ENCODE results near the gene CSF3R. TPM values are rescaled to one million over a fixed set of nuclear protein-coding genes. Genes with fewer than 3 reads are reported as not detected.

CSF3R gene
- total RNA-seq (2021): not detected in 2 replicates
- long read RNA-seq: 0 reads

DNA sequence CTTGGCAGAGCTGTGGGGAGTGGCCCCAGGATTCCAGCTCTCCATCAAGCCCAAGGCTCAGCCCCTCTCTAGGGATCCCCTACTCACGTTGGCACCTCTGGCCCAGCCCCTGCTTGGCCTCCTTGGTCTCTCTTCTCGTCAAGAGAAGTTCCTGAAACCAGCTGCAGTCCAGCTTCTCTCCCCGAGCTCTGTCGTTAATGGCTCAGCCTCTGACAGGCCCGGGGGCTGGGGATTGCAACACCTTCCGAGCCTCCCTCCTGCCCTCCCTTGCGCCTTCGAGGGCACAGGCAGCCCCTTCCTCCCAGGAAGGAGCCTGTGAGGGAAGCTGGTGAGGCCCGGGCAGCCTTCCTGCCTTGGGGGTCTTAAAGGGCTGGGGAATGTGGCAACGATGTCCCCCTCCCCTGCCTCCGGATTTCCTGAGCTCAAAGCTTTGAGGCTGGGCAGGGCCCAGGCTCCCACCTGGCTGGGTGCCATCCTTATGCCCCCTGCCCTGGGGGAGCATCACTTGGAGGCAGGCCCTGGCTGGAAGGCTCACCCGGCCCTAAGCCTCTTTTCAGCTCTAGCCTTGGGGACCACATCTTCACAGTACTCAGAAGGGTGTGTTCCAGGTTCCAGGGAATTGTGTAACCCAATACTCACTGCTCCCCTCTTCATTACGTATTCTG, at the start of gene CSF3R:
Gene CSF3R, minus strand, starts transcription at position 190 of the 665 bp plus-strand sequence. CDS start 3,417 bp downstream, outside the sequence.
- Histone ChIP-seq H4K5ac (ENCODE audit: insufficient read length, low read depth, low read length) (no peak within 1 kb of the TSS), H3K23me2 (ENCODE audit: insufficient read length, low read depth, low read length, poor library complexity, severe bottlenecking) (no peaks in the 10 kb centered on the region), H3K9ac (ENCODE audit: extremely low read depth, insufficient read length, low read length) (no peak within 1 kb of the TSS), H2BK120ac (ENCODE audit: low read depth, low read length, poor library complexity, severe bottlenecking) (no peak within 1 kb of the TSS), H3K27ac (ENCODE audit: insufficient read length, low read depth, low read length) (no peak within 1 kb of the TSS), H2AFZ (ENCODE audit: low read length) (no peak within 1 kb of the TSS), H3K18ac (ENCODE audit: insufficient read length, low read depth, low read length) (no peak within 1 kb of the TSS), H3K9me3 (ENCODE audit: control insufficient read depth, low read depth, low read length) (no peaks in the 10 kb centered on the region), H3K4me1 (ENCODE audit: insufficient read depth, low read length) (no peaks in the 10 kb centered on the region; the same call in 1 of the 2 replicates), H4K91ac (ENCODE audit: insufficient read length, low read depth, low read length) (no peak within 1 kb of the TSS), H2BK15ac (ENCODE audit: low read depth, low read length) (no peak within 1 kb of the TSS), H3K4me2 (ENCODE audit: insufficient read depth, insufficient read length, low read length) (no peak within 1 kb of the TSS), H3T11ph (ENCODE audit: low read length) (no peak within 1 kb of the TSS), H3K14ac (ENCODE audit: insufficient read depth, low read length) (no peak within 1 kb of the TSS; the same call in 1 of the 2 replicates), H2BK5ac (ENCODE audit: insufficient read length, low read length) (no peak within 1 kb of the TSS), H2BK20ac (ENCODE audit: low read depth, low read length, poor library complexity, severe bottlenecking) (no peak within 1 kb of the TSS), H3K79me2 (ENCODE audit: insufficient read depth, low read length) (no peaks in the 10 kb centered on the region), H3K56ac (ENCODE audit: insufficient read length, low read depth, low read length) (no peak within 1 kb of the TSS), H4K8ac (replicated peaks; ENCODE audit: insufficient read length, low read depth, low read length) (no peak within 1 kb of the TSS), H4K20me1 (ENCODE audit: control insufficient read depth, insufficient read depth, insufficient read length) (no peaks in the 10 kb centered on the region), H2AK5ac (ENCODE audit: insufficient read length, low read length) (no peak within 1 kb of the TSS), H2BK12ac (ENCODE audit: insufficient read length, low read depth, low read length) (no peak within 1 kb of the TSS), H3K79me1 (ENCODE audit: insufficient read depth, low read depth, low read length, poor library complexity, severe bottlenecking) (no peaks in the 10 kb centered on the region), H3K4ac (ENCODE audit: low read depth, low read length) (no peak within 1 kb of the TSS), H3K27me3 (ENCODE audit: insufficient read depth, low read length) (no peaks in the 10 kb centered on the region; the same call in 1 of the 2 replicates), H3K23ac (ENCODE audit: insufficient read length, low read depth, low read length) (no peak within 1 kb of the TSS)
- Mint-ChIP-seq H3K27me3 (ENCODE audit: low read depth) (peaks cover 46% of the 10 kb centered on the region), H3K9me3 (peaks cover 0 to 8% of the 10 kb centered on the region in 2 experiments; a peak in 2 of 5 replicates), H3K4me3 (no peak within 1 kb of the TSS), H3K36me3 (ENCODE audit: insufficient read depth in 1 of 3, low read depth in 3 of 3) (no peaks in the 10 kb centered on the region), H3K27ac (peak within 1 kb of the TSS in 1 of 3 experiments; percentile 10; a peak in 4 of 7 replicates), H3K4me1 (peaks cover 11% of the 10 kb centered on the region in 2 experiments)
- no peak for DNase-seq
- no CpG with 5 or more reads among the region's 13 CpGs for WGBS (ENCODE audit: extremely low coverage, insufficient read length, low lambda C conversion rate)
- TF ChIP-seq, protein P1, sequence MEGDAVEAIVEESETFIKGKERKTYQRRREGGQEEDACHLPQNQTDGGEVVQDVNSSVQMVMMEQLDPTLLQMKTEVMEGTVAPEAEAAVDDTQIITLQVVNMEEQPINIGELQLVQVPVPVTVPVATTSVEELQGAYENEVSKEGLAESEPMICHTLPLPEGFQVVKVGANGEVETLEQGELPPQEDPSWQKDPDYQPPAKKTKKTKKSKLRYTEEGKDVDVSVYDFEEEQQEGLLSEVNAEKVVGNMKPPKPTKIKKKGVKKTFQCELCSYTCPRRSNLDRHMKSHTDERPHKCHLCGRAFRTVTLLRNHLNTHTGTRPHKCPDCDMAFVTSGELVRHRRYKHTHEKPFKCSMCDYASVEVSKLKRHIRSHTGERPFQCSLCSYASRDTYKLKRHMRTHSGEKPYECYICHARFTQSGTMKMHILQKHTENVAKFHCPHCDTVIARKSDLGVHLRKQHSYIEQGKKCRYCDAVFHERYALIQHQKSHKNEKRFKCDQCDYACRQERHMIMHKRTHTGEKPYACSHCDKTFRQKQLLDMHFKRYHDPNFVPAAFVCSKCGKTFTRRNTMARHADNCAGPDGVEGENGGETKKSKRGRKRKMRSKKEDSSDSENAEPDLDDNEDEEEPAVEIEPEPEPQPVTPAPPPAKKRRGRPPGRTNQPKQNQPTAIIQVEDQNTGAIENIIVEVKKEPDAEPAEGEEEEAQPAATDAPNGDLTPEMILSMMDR (conservative IDR thresholded peaks at IDR 0.05): no peak

All from H9 (cell line).